NOMO-1 treated with DMSO at 0.1 percent for 48 hours (cell line): ENCODE results near the gene KCNMA1.
"Not testable (repeated sequence)": the region's sequence is repeated elsewhere in the genome, so short reads cannot be mapped to it uniquely, and the experiment has no call there.

Source experiments
- DNase-seq: peaks from one replicate; lab custom pipeline; 2025; ENCODE audit not compliant: unreplicated experiment; lab: John Stamatoyannopoulos, UW

KCNMA1 gene

GRCh38 chr10:77587416-77587790 is 50.2 kb downstream of the KCNMA1 start:
- no peak for DNase-seq

GRCh38 chr10:77586719-77587415 is 50.7 kb downstream of the KCNMA1 start:
- DNase-seq, result peak; percentile 33

GRCh38 chr10:77584938-77585337 is 52.7 kb downstream of the KCNMA1 start:
- DNase-seq, result no peak

- no peak for DNase-seq
These were observed 54.1 kb downstream of the KCNMA1 start for GRCh38 chr10:77583527-77583926.

GRCh38 chr10:77582710-77583115 is 54.9 kb downstream of the KCNMA1 start:
- peak; percentile 75 for DNase-seq

- no peak for DNase-seq
These were observed 55.9 kb downstream of the KCNMA1 start for GRCh38 chr10:77581738-77582137.

- no peak for DNase-seq
These were observed 57.1 kb downstream of the KCNMA1 start for GRCh38 chr10:77580482-77580881.

- no peak for DNase-seq
These were observed 58.9 kb downstream of the KCNMA1 start for GRCh38 chr10:77578583-77579227.

GRCh38 chr10:77577666-77578229 is 59.9 kb downstream of the KCNMA1 start:
- no peak for DNase-seq

- no peak for DNase-seq
These were observed 61.1 kb downstream of the KCNMA1 start for GRCh38 chr10:77576444-77577032.

- no peak for DNase-seq
These were observed 61.6 kb downstream of the KCNMA1 start for GRCh38 chr10:77576007-77576367.

GRCh38 chr10:77575271-77576006 is 62.2 kb downstream of the KCNMA1 start:
- DNase-seq, result no peak

GRCh38 chr10:77574438-77574837 is 63.2 kb downstream of the KCNMA1 start:
- no peak for DNase-seq

GRCh38 chr10:77572520-77572919 is 65.1 kb downstream of the KCNMA1 start:
- not testable (repeated sequence) for DNase-seq

GRCh38 chr10:77571490-77571889 is 66.1 kb downstream of the KCNMA1 start:
- no peak for DNase-seq

GRCh38 chr10:77566914-77567566 is 70.6 kb downstream of the KCNMA1 start:
- DNase-seq, result no peak

- no peak for DNase-seq
These were observed 71.4 kb downstream of the KCNMA1 start for GRCh38 chr10:77566236-77566635.

- no peak for DNase-seq
These were observed 72.0 kb downstream of the KCNMA1 start for GRCh38 chr10:77565590-77566023.

- DNase-seq, result no peak
These were observed 72.6 kb downstream of the KCNMA1 start for GRCh38 chr10:77564731-77565589.
